Right atrium auricular region (tissue), 2 donors: ENCODE results near the gene PPP2R3B. TPM values are rescaled to one million over a fixed set of nuclear protein-coding genes. Genes with fewer than 3 reads are reported as not detected.

Source experiments
- DNase-seq: peaks from one replicate; pipeline ENCODE4 v3.0.0-alpha.2; 2019; ENCODE audit warnings: low spot score
- H3K27ac ChIP-seq, 2 donors: fragments of 200-600 bp; sonication (generic); 1 replicate in 1 of 2; 2 replicates in 1 of 2; pipeline ENCODE4 v1.5.1; 2016 to 2019
- H3K27me3 ChIP-seq, 2 donors: fragments of 200-600 bp; sonication (generic); one replicate each; pipeline versions ENCODE4 v1.5.1 to v1.6.0; 2017 to 2019
- H3K36me3 ChIP-seq: fragments of 200-600 bp; sonication (generic); one replicate; pipeline ENCODE4 v1.5.1; 2016
- H3K4me1 ChIP-seq, 2 donors: fragments of 200-600 bp; sonication (generic); one replicate each; pipeline versions ENCODE4 v1.5.1 to v1.6.0; 2017 to 2019
- H3K4me3 ChIP-seq, 2 donors: fragments of 200-600 bp; sonication (generic); 1 replicate in 1 of 2; 2 replicates in 1 of 2; pipeline ENCODE4 v1.5.1; 2017 to 2019; ENCODE audit warnings: mild to moderate bottlenecking in 1 of 2, moderate library complexity in 1 of 2
- H3K9me3 ChIP-seq, 2 donors: fragments of 200-600 bp; sonication (generic); one replicate each; pipeline ENCODE4 v1.5.1; 2019
- CTCF ChIP-seq, 2 donors: fragments of 200-600 bp; sonication (generic); IDR thresholded peaks; one replicate each; pipeline ENCODE4 v1.5.1; 2019; ENCODE audit warnings: antibody characterized with exemption in 2 of 2
- total RNA-seq, 2 donors: library from RNA; depleted of rRNA; stranded (reverse); fragments of >200 nt; gene quantifications; one replicate each; pipeline ENCODE4 v1.1.0, GENCODE V29; 2016

PPP2R3B gene
- total RNA-seq, 2 donors from 2014 or later, result 58.6 to 70.1 TPM

GRCh38 chrX:375181-376036, 11.3 kb downstream of the PPP2R3B start:
- no peak overlapping the region for H3K4me3 ChIP-seq
- TF ChIP-seq CTCF (IDR thresholded peaks at IDR 0.05), result no peak
- H3K27ac ChIP-seq, result no peak overlapping the region
- H3K27me3 ChIP-seq, result no peaks in the 10 kb centered on the region
- DNase-seq, result no peak
- no peaks in the 10 kb centered on the region for H3K36me3 ChIP-seq
- H3K9me3 ChIP-seq, result no peaks in the 10 kb centered on the region
- H3K4me1 ChIP-seq, result peaks cover 0 to 28% of the 10 kb centered on the region in 2 donors

GRCh38 chrX:374596-374995, 12.1 kb downstream of the PPP2R3B start:
- no peak for TF ChIP-seq CTCF (IDR thresholded peaks at IDR 0.05)
- no peaks in the 10 kb centered on the region for H3K27me3 ChIP-seq
- peak overlapping the region in 1 of 2 donors; percentile 55 for H3K4me3 ChIP-seq
- H3K4me1 ChIP-seq, result peaks cover 0 to 37% of the 10 kb centered on the region in 2 donors
- H3K9me3 ChIP-seq, result no peaks in the 10 kb centered on the region
- DNase-seq, result no peak
- H3K27ac ChIP-seq, result no peak overlapping the region
- H3K36me3 ChIP-seq, result no peaks in the 10 kb centered on the region

GRCh38 chrX:373641-374471, 12.9 kb downstream of the PPP2R3B start:
- Histone ChIP-seq H3K27me3 (no peaks in the 10 kb centered on the region), H3K4me1 (peaks cover 0 to 39% of the 10 kb centered on the region in 2 donors), H3K4me3 (peak overlapping the region; percentile 47 to 55), H3K27ac (peak overlapping the region; percentile 88 to 95), H3K36me3 (no peaks in the 10 kb centered on the region), H3K9me3 (no peaks in the 10 kb centered on the region)
- no peak for DNase-seq
- peak in 1 of 2 donors; percentile 18 for TF ChIP-seq CTCF (IDR thresholded peaks at IDR 0.05)

- Histone ChIP-seq H3K27ac (peak overlapping the region; percentile 88 to 95), H3K4me3 (peak overlapping the region; percentile 47 to 55), H3K4me1 (peaks cover 0 to 44% of the 10 kb centered on the region in 2 donors), H3K36me3 (no peaks in the 10 kb centered on the region), H3K27me3 (no peaks in the 10 kb centered on the region), H3K9me3 (no peaks in the 10 kb centered on the region)
- no peak for DNase-seq
- TF ChIP-seq CTCF (IDR thresholded peaks at IDR 0.05), result no peak
Observed at GRCh38 chrX:372856-373640, 13.7 kb downstream of the PPP2R3B start.

GRCh38 chrX:371907-372306, 14.8 kb downstream of the PPP2R3B start:
- no peaks in the 10 kb centered on the region for H3K36me3 ChIP-seq
- H3K27me3 ChIP-seq, result no peaks in the 10 kb centered on the region
- no peak overlapping the region for H3K4me3 ChIP-seq
- peak overlapping the region; percentile 88 to 95 for H3K27ac ChIP-seq
- DNase-seq, result no peak
- H3K4me1 ChIP-seq, result peaks cover 0 to 49% of the 10 kb centered on the region in 2 donors
- TF ChIP-seq CTCF (IDR thresholded peaks at IDR 0.05), result no peak
- H3K9me3 ChIP-seq, result no peaks in the 10 kb centered on the region
